ENCODE results near the gene MAPK8. TPM values are rescaled to one million over a fixed set of nuclear protein-coding genes. Genes with fewer than 3 reads are reported as not detected.

Gene MAPK8
- total and polyA plus RNA-seq, 2 of the 4 experiments (the other 2 are of a cell fraction): 41.5 to 54.7 TPM

DNA sequence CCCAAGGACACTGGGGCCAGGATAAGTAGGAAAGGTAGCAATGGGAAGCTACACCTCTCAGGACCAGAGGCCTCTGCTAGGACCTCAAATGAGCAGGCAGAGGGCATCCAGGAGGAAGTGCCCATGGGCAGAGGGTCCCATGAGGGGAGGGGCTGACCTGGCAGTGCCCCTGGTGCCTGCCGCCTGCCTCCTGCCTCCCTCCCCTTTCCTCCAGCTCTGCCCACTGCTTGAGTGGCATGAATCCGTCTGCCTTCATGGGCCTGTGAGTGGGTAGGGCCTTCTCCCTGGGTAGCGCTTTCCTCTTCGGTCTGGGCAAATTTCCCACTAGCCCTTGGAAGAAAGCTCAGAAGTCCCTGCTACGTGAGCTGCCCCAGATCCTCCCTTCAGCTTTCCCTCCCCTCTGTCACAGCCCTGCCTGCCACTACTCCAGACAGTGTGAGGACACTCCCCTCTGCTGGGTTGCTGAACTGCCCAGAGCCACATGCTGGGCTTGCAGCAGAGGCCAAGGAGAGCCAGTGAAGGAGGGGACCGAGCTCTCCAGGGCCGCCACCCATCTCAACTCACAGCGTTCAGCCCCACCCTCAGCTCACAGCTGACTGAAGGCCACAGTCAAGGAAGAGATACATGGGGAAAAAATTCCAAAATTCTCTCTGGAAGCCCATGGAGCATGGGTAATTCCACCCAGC, 157.0 kb downstream of the MAPK8 start:
- Histone ChIP-seq H3K36me3 (ENCODE audit: control insufficient read depth, insufficient read depth, low read length) (no peaks in the 10 kb centered on the region), H2AFZ (replicated peaks; ENCODE audit: low read length, poor library complexity) (no peak overlapping the region), H3K27ac (ENCODE audit: insufficient read depth, low read length) (no peak overlapping the region), H3K4ac (ENCODE audit: low read depth, low read length) (no peak overlapping the region), H2AK5ac (ENCODE audit: low read depth, low read length) (no peak overlapping the region), H3K14ac (replicated peaks; ENCODE audit: low read depth, low read length) (no peak overlapping the region), H3K23ac (ENCODE audit: low read depth, low read length) (no peak overlapping the region), H2BK20ac (ENCODE audit: low read depth, low read length) (no peak overlapping the region), H3K18ac (ENCODE audit: low read depth, low read length) (no peak overlapping the region), H2AK9ac (replicated peaks; ENCODE audit: low read depth, low read length, poor library complexity) (no peak overlapping the region), H4K8ac (ENCODE audit: low read depth in 2 of 2, low read length in 2 of 2) (no peak overlapping the region), H2BK120ac (ENCODE audit: low read depth, low read length) (no peak overlapping the region), H3K4me1 (ENCODE audit: control insufficient read depth, insufficient read depth, low read length) (peaks cover 3% of the 10 kb centered on the region; the same call in 1 of the 2 replicates), H4K20me1 (ENCODE audit: insufficient read depth, low read length) (peaks cover 24% of the 10 kb centered on the region), H3K4me3 (ENCODE audit: insufficient read depth, low read depth, low read length) (no peak overlapping the region), H3K4me2 (ENCODE audit: low read depth, low read length) (no peak overlapping the region), H2BK15ac (ENCODE audit: low read depth, low read length) (no peak overlapping the region), H3K79me1 (ENCODE audit: low read depth in 1 of 2, low read length in 2 of 2) (peaks cover 7 to 71% of the 10 kb centered on the region in 2 experiments; a peak in 3 of 4 replicates), H3K27me3 (ENCODE audit: control insufficient read depth, insufficient read depth, low read length) (no peaks in the 10 kb centered on the region), H3K9me3 (ENCODE audit: control insufficient read depth, insufficient read depth, low read length) (no peaks in the 10 kb centered on the region), H3K9ac (ENCODE audit: low read depth, low read length) (no peak overlapping the region), H4K5ac (ENCODE audit: low read depth, low read length) (no peak overlapping the region), H3K9me1 (ENCODE audit: insufficient read depth, low read length) (peaks cover 6% of the 10 kb centered on the region; the same call in 1 of the 2 replicates), H3K56ac (ENCODE audit: extremely low read depth, insufficient read depth, low read length) (no peak overlapping the region), H2BK5ac (ENCODE audit: low read depth, low read length, poor library complexity, severe bottlenecking) (no peak overlapping the region), H4K91ac (ENCODE audit: insufficient read depth, low read depth, low read length) (no peak overlapping the region)
- DNase-seq (no peak), ATAC-seq (ENCODE audit: low read depth) (peak; percentile 81)
- TF ChIP-seq MAZ (IDR thresholded peaks at IDR 0.05; ENCODE audit: borderline replicate concordance, low read depth, low read length): no peak
- TF ChIP-seq MXI1 (IDR thresholded peaks at IDR 0.05; ENCODE audit: borderline replicate concordance, low read depth, low read length): no peak
- in situ Hi-C loops (cut with MboI; ENCODE audit: low sequenced_read_pairs): no loop called here
- BruUV-seq (replicated peaks): no TSS peak
- ChIA-PET POLR2A (ENCODE audit: unreplicated experiment) (no interaction called here), CTCF (interaction anchor here (1.1 kb wide), 1 partner anchor 193 kb away, joined by 3 read pairs; no protein-coding TSS in a partner anchor)
- dilution Hi-C loops (cut with HindIII; ENCODE audit: low sequenced_read_pairs, unreplicated experiment): no loop called here
- WGBS, 2 experiments (ENCODE audit: extremely low coverage in 2 of 2, insufficient read length in 1 of 2): no CpG with 5 or more reads among the region's 8 CpGs
- intact Hi-C loops (cut with micrococcal nuclease): no loop called here

Measured in IMR-90 (cell line).